ENCODE measurements around the gene TCF7L1.

Gene TCF7L1

DNA sequence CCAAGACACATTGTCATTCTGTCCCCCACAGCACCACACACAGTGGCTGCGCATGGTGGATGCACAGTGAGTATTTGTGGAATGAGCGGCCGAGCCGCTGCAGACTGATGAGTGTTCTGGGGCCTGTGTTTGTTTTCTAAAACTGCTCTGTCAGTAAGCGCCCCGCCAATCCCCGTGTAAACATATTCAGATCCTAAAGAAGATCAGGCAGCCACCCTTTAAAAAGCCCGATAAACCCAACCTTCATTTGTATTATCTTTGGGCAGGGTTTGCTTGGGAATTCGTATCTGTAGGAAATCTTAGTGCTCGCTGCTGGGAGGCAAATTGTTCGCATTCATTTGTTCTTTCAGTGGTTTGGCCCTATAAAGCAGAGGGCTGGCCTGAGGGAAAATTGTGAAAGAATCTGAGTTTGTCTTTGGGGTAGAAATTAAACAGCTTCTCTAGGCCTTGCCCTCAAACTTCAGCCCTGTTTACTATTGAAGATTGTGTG is 126.0 kb downstream of the TCF7L1 start:
- no peaks in the 10 kb centered on the region for H3K27me3 ChIP-seq (ENCODE audit: insufficient read depth, low read length, poor library complexity, severe bottlenecking)
- TF ChIP-seq EZH2phosphoT487 (IDR thresholded peaks at IDR 0.05; ENCODE audit: borderline replicate concordance) (no peak), CTCF (conservative IDR thresholded peaks at IDR 0.05; ENCODE audit: low read length) (no peak)
- no peak overlapping the region for H3K9ac ChIP-seq (ENCODE audit: low read depth, low read length, poor library complexity, severe bottlenecking)
- H3K4me2 ChIP-seq (ENCODE audit: low read depth, low read length, poor library complexity, severe bottlenecking): no peak overlapping the region
- H3K79me2 ChIP-seq (ENCODE audit: insufficient read depth, low read length): no peaks in the 10 kb centered on the region
- H3K9me2 ChIP-seq (replicated peaks; ENCODE audit: low read depth, low read length): no peaks in the 10 kb centered on the region
- no peaks in the 10 kb centered on the region for H3K9me3 ChIP-seq (ENCODE audit: insufficient read depth, low read depth, low read length)
- no peak overlapping the region for H2AFZ ChIP-seq (ENCODE audit: low read length)
- no peaks in the 10 kb centered on the region for H3K36me3 ChIP-seq (ENCODE audit: insufficient read depth, low read length)
- no peak overlapping the region for H3K4me3 ChIP-seq (ENCODE audit: low read length, poor library complexity, severe bottlenecking)
- H3K4me1 ChIP-seq (ENCODE audit: insufficient read depth, low read length, poor library complexity, severe bottlenecking): peaks cover 6% of the 10 kb centered on the region
- H4K20me1 ChIP-seq (ENCODE audit: insufficient read depth, low read length, poor library complexity, severe bottlenecking): no peaks in the 10 kb centered on the region
- H3F3A ChIP-seq (ENCODE audit: low read depth): no peaks in the 10 kb centered on the region

GRCh38 chr2:85259879-85260278 is 126.7 kb downstream of the TCF7L1 start:
- H3K9me3 ChIP-seq (ENCODE audit: insufficient read depth, low read depth, low read length): no peaks in the 10 kb centered on the region
- H3K36me3 ChIP-seq (ENCODE audit: insufficient read depth, low read length): no peaks in the 10 kb centered on the region
- no peaks in the 10 kb centered on the region for H3K27me3 ChIP-seq (ENCODE audit: insufficient read depth, low read length, poor library complexity, severe bottlenecking)
- no peaks in the 10 kb centered on the region for H4K20me1 ChIP-seq (ENCODE audit: insufficient read depth, low read length, poor library complexity, severe bottlenecking)
- no peaks in the 10 kb centered on the region for H3F3A ChIP-seq (ENCODE audit: low read depth)
- no peaks in the 10 kb centered on the region for H3K79me2 ChIP-seq (ENCODE audit: insufficient read depth, low read length)
- no peak overlapping the region for H3K4me2 ChIP-seq (ENCODE audit: low read depth, low read length, poor library complexity, severe bottlenecking)
- TF ChIP-seq EZH2phosphoT487 (IDR thresholded peaks at IDR 0.05; ENCODE audit: borderline replicate concordance) (no peak), CTCF (conservative IDR thresholded peaks at IDR 0.05; ENCODE audit: low read length) (no peak)
- H2AFZ ChIP-seq (ENCODE audit: low read length): no peak overlapping the region
- H3K9ac ChIP-seq (ENCODE audit: low read depth, low read length, poor library complexity, severe bottlenecking): no peak overlapping the region
- peaks cover under 1% of the 10 kb centered on the region for H3K4me1 ChIP-seq (ENCODE audit: insufficient read depth, low read length, poor library complexity, severe bottlenecking)
- no peaks in the 10 kb centered on the region for H3K9me2 ChIP-seq (replicated peaks; ENCODE audit: low read depth, low read length)
- no peak overlapping the region for H3K4me3 ChIP-seq (ENCODE audit: low read length, poor library complexity, severe bottlenecking)

DNA sequence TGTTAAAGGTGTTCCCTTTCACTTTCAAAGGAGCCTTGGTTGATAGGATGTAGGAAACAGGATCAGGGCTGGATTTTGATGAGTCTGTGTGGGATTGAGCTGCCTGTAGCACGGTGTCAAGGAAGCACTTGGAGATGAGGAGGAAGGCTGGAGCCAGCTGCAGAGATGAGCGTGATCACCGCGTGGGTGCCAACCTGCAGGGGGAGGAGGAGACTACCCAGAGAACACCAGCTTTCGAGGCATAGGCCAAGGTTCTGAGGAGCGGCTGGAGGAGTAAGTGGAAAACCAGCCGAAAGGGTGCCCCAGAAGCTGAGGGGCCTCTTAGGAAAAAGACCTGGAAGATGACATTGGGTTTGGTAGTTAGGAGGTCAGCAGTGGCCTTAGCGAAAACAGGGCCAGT is 130.4 kb downstream of the TCF7L1 start:
- Histone ChIP-seq H3K4me3 (ENCODE audit: low read length, poor library complexity, severe bottlenecking) (no peak overlapping the region), H3K27me3 (ENCODE audit: insufficient read depth, low read length, poor library complexity, severe bottlenecking) (no peaks in the 10 kb centered on the region), H3K4me2 (ENCODE audit: low read depth, low read length, poor library complexity, severe bottlenecking) (no peak overlapping the region), H4K20me1 (ENCODE audit: insufficient read depth, low read length, poor library complexity, severe bottlenecking) (no peaks in the 10 kb centered on the region), H3K9me3 (ENCODE audit: insufficient read depth, low read depth, low read length) (no peaks in the 10 kb centered on the region), H3K9ac (ENCODE audit: low read depth, low read length, poor library complexity, severe bottlenecking) (no peak overlapping the region), H3F3A (ENCODE audit: low read depth) (no peaks in the 10 kb centered on the region), H3K9me2 (replicated peaks; ENCODE audit: low read depth, low read length) (no peaks in the 10 kb centered on the region), H2AFZ (ENCODE audit: low read length) (no peak overlapping the region), H3K4me1 (ENCODE audit: insufficient read depth, low read length, poor library complexity, severe bottlenecking) (no peaks in the 10 kb centered on the region), H3K79me2 (ENCODE audit: insufficient read depth, low read length) (no peaks in the 10 kb centered on the region), H3K36me3 (ENCODE audit: insufficient read depth, low read length) (no peaks in the 10 kb centered on the region)
- TF ChIP-seq CTCF (conservative IDR thresholded peaks at IDR 0.05; ENCODE audit: low read length) (no peak), EZH2phosphoT487 (IDR thresholded peaks at IDR 0.05; ENCODE audit: borderline replicate concordance) (no peak)
